H1 (cell line): Measurements from ENCODE around the gene MAP3K10. TPM values are rescaled to one million over a fixed set of nuclear protein-coding genes. Genes with fewer than 3 reads are reported as not detected.

ENCODE experiments used
- ASH2L ChIP-seq: fragments of 200-600, 300-600 bp; sonication (generic); IDR thresholded peaks from one replicate; pipeline ENCODE4 v1.7.1; 2017; ENCODE audit warnings: low read length
- BRCA1 ChIP-seq: IDR thresholded peaks from 2 replicates; pipeline ENCODE4 v1.6.1; 2012; ENCODE audit warnings: low read depth, low read length, improper control_type of control experiment
- EP300 ChIP-seq, 2 experiments: IDR thresholded peaks; 1 replicate in 1 of 2; 2 replicates in 1 of 2; pipeline ENCODE4 v1.6.1; 2011 to 2012; ENCODE audit warnings: low read depth in 2 of 2, low read length in 2 of 2, mild to moderate bottlenecking in 2 of 2, borderline replicate concordance in 1 of 2, inconsistent platforms in 1 of 2, moderate library complexity in 1 of 2
- MAX ChIP-seq: IDR thresholded peaks from 2 replicates; pipeline ENCODE4 v1.6.1; 2012; ENCODE audit warnings: inconsistent platforms
- PHF8 ChIP-seq: fragments of 200-600 bp; sonication (generic); conservative IDR thresholded peaks from 2 replicates; pipeline ENCODE4 v1.7.1; 2012; ENCODE audit warnings: low read depth, mild to moderate bottlenecking, inconsistent platforms, low read length, moderate library complexity
- RXRA ChIP-seq: IDR thresholded peaks from 2 replicates; pipeline ENCODE4 v1.6.1; 2011; ENCODE audit warnings: low read depth, mild to moderate bottlenecking, low read length, moderate library complexity; ENCODE audit not compliant: insufficient read depth
- SAP30 ChIP-seq: fragments of 300-600 bp; sonication (generic); IDR thresholded peaks from 2 replicates; pipeline ENCODE4 v1.7.1; 2012; ENCODE audit warnings: low read length, moderate library complexity, mild to moderate bottlenecking, inconsistent platforms; ENCODE audit not compliant: insufficient read depth, insufficient replicate concordance
- SIN3A ChIP-seq, 2 experiments: IDR thresholded peaks in 1 of 2; conservative IDR thresholded peaks in 1 of 2; 2 replicates each; pipeline ENCODE4 v1.6.1; 2011 to 2012; ENCODE audit warnings: low read length in 2 of 2, improper control_type of control experiment in 1 of 2, low read depth in 1 of 2, mild to moderate bottlenecking in 1 of 2
- TAF1 ChIP-seq: IDR thresholded peaks from 2 replicates; pipeline ENCODE4 v1.6.1; 2011; ENCODE audit warnings: mild to moderate bottlenecking, low read depth, low read length
- polyA plus RNA-seq, 7 experiments: library from polyadenylated mRNA; depleted of rRNA in 3 of 7; stranded (reverse) in 5 of 7; unstranded in 2 of 7; fragments of >200 nt in 5 of 7; fragments of 200-250 nt in 2 of 7; gene quantifications; 1 replicate in 5 of 7; 2 replicates in 1 of 7; 4 replicates in 1 of 7; pipeline versions ENCODE4 v1.2.1 to v1.2.3, GENCODE V29; 2011 to 2013; ENCODE audit warnings: missing spikeins in 2 of 7, mixed read lengths in 2 of 7
- total RNA-seq: library from RNA; stranded (reverse); fragmentation: NEBNext Ultra II Directional; extraction: Animal tissue kit (Norgen Biotek cat#: 25700); gene quantifications from 2 replicates; pipeline ENCODE4 v1.2.1, GENCODE V29; 2021
- TF ChIP-seq, protein P1 (sequence below): fragments of 300-600 bp; sonication (generic); IDR thresholded peaks from 2 replicates; pipeline ENCODE4 v1.7.1; 2012; ENCODE audit warnings: low read length, moderate library complexity, mild to moderate bottlenecking, inconsistent platforms; ENCODE audit not compliant: insufficient replicate concordance

The MAP3K10 gene
- total and polyA plus RNA-seq, 2 of the 8 experiments (the other 6 are each of a cell fraction or from before 2014, with no cell fraction given) = 4.9 to 15.9 TPM

GRCh38 chr19:40157059-40157458 lies 34.2 kb upstream of the MAP3K10 start (continued):
- TF ChIP-seq, protein P1, sequence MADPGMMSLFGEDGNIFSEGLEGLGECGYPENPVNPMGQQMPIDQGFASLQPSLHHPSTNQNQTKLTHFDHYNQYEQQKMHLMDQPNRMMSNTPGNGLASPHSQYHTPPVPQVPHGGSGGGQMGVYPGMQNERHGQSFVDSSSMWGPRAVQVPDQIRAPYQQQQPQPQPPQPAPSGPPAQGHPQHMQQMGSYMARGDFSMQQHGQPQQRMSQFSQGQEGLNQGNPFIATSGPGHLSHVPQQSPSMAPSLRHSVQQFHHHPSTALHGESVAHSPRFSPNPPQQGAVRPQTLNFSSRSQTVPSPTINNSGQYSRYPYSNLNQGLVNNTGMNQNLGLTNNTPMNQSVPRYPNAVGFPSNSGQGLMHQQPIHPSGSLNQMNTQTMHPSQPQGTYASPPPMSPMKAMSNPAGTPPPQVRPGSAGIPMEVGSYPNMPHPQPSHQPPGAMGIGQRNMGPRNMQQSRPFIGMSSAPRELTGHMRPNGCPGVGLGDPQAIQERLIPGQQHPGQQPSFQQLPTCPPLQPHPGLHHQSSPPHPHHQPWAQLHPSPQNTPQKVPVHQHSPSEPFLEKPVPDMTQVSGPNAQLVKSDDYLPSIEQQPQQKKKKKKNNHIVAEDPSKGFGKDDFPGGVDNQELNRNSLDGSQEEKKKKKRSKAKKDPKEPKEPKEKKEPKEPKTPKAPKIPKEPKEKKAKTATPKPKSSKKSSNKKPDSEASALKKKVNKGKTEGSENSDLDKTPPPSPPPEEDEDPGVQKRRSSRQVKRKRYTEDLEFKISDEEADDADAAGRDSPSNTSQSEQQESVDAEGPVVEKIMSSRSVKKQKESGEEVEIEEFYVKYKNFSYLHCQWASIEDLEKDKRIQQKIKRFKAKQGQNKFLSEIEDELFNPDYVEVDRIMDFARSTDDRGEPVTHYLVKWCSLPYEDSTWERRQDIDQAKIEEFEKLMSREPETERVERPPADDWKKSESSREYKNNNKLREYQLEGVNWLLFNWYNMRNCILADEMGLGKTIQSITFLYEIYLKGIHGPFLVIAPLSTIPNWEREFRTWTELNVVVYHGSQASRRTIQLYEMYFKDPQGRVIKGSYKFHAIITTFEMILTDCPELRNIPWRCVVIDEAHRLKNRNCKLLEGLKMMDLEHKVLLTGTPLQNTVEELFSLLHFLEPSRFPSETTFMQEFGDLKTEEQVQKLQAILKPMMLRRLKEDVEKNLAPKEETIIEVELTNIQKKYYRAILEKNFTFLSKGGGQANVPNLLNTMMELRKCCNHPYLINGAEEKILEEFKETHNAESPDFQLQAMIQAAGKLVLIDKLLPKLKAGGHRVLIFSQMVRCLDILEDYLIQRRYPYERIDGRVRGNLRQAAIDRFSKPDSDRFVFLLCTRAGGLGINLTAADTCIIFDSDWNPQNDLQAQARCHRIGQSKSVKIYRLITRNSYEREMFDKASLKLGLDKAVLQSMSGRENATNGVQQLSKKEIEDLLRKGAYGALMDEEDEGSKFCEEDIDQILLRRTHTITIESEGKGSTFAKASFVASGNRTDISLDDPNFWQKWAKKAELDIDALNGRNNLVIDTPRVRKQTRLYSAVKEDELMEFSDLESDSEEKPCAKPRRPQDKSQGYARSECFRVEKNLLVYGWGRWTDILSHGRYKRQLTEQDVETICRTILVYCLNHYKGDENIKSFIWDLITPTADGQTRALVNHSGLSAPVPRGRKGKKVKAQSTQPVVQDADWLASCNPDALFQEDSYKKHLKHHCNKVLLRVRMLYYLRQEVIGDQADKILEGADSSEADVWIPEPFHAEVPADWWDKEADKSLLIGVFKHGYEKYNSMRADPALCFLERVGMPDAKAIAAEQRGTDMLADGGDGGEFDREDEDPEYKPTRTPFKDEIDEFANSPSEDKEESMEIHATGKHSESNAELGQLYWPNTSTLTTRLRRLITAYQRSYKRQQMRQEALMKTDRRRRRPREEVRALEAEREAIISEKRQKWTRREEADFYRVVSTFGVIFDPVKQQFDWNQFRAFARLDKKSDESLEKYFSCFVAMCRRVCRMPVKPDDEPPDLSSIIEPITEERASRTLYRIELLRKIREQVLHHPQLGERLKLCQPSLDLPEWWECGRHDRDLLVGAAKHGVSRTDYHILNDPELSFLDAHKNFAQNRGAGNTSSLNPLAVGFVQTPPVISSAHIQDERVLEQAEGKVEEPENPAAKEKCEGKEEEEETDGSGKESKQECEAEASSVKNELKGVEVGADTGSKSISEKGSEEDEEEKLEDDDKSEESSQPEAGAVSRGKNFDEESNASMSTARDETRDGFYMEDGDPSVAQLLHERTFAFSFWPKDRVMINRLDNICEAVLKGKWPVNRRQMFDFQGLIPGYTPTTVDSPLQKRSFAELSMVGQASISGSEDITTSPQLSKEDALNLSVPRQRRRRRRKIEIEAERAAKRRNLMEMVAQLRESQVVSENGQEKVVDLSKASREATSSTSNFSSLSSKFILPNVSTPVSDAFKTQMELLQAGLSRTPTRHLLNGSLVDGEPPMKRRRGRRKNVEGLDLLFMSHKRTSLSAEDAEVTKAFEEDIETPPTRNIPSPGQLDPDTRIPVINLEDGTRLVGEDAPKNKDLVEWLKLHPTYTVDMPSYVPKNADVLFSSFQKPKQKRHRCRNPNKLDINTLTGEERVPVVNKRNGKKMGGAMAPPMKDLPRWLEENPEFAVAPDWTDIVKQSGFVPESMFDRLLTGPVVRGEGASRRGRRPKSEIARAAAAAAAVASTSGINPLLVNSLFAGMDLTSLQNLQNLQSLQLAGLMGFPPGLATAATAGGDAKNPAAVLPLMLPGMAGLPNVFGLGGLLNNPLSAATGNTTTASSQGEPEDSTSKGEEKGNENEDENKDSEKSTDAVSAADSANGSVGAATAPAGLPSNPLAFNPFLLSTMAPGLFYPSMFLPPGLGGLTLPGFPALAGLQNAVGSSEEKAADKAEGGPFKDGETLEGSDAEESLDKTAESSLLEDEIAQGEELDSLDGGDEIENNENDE = no peak
- TF ChIP-seq SAP30 = no peak
- TF ChIP-seq ASH2L = no peak
- TF ChIP-seq RXRA = no peak
- no peak for TF ChIP-seq EP300 (IDR thresholded peaks at IDR 0.05; ENCODE audit: borderline replicate concordance in 1 of 2, low read depth in 2 of 2, low read length in 2 of 2)
- TF ChIP-seq SIN3A (conservative IDR thresholded peaks at IDR 0.05 in 1 of 2, IDR thresholded peaks at IDR 0.05 in 1 of 2; ENCODE audit: low read depth in 1 of 2, low read length in 2 of 2) = no peak
- no peak for TF ChIP-seq MAX
- no peak for TF ChIP-seq TAF1
- no peak for TF ChIP-seq BRCA1
- TF ChIP-seq PHF8 = no peak
